ENCODE data around the gene SUSD2. TPM values are rescaled to one million over a fixed set of nuclear protein-coding genes. Genes with fewer than 3 reads are reported as not detected.
"Not testable (repeated sequence)": the region's sequence is repeated elsewhere in the genome, so short reads cannot be mapped to it uniquely, and the experiment has no call there.

The SUSD2 gene, protein sequence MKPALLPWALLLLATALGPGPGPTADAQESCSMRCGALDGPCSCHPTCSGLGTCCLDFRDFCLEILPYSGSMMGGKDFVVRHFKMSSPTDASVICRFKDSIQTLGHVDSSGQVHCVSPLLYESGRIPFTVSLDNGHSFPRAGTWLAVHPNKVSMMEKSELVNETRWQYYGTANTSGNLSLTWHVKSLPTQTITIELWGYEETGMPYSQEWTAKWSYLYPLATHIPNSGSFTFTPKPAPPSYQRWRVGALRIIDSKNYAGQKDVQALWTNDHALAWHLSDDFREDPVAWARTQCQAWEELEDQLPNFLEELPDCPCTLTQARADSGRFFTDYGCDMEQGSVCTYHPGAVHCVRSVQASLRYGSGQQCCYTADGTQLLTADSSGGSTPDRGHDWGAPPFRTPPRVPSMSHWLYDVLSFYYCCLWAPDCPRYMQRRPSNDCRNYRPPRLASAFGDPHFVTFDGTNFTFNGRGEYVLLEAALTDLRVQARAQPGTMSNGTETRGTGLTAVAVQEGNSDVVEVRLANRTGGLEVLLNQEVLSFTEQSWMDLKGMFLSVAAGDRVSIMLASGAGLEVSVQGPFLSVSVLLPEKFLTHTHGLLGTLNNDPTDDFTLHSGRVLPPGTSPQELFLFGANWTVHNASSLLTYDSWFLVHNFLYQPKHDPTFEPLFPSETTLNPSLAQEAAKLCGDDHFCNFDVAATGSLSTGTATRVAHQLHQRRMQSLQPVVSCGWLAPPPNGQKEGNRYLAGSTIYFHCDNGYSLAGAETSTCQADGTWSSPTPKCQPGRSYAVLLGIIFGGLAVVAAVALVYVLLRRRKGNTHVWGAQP
- 5.9 TPM for total RNA-seq
- long read RNA-seq, partial matches to known transcripts: 4 of 4 reads
- long read RNA-seq, other reads (novel, unspliced or antisense): 0 of 4 reads

DNA sequence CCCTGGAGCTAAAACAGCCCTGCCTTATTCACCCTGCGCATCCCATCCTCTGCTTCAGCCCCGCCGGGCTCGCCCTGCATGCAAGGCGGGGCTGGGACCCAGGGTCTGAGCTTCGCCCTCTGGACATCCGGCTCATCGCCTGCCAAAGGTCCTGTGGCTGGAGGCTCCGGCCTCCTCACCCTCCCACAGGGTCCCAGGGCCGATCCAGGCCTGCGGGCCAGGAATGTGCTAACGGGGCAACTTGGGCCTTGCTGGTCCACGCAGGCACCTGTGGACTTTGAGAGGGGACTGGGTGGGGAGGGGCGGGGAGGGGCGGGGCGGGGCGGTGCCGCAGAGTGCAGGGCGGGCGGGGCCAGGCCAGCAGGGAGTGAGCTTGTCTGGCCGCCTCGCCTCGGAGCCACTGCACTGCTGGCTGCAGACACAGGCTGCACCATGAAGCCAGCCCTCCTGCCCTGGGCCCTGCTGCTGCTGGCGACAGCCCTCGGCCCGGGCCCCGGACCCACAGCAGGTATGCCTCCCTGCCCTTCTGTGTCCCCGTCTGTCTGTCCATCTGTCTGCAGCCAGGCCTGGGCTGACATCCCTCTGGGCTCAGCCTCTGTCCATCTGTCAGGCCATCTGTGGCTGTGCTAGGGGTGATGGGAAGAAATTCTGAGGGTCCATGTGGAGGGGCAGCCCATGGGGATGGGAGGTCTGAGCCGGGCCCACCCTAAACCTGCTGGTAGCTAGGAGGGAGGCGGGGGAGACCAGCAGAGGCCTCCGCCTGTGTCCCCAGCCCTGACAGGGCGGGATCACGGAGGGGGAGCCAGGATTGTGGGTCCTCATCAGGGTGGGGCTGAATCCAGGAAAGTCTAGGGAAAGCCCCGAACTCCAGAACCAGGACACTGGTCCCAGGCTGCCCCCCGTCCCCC lies at the start of gene SUSD2:
SUSD2 (plus strand) TSS at position 400 of the 908 bp plus-strand sequence; CDS start at position 433, 33 bp downstream.
- no peak for DNase-seq (ENCODE audit: low spot score)

DNA sequence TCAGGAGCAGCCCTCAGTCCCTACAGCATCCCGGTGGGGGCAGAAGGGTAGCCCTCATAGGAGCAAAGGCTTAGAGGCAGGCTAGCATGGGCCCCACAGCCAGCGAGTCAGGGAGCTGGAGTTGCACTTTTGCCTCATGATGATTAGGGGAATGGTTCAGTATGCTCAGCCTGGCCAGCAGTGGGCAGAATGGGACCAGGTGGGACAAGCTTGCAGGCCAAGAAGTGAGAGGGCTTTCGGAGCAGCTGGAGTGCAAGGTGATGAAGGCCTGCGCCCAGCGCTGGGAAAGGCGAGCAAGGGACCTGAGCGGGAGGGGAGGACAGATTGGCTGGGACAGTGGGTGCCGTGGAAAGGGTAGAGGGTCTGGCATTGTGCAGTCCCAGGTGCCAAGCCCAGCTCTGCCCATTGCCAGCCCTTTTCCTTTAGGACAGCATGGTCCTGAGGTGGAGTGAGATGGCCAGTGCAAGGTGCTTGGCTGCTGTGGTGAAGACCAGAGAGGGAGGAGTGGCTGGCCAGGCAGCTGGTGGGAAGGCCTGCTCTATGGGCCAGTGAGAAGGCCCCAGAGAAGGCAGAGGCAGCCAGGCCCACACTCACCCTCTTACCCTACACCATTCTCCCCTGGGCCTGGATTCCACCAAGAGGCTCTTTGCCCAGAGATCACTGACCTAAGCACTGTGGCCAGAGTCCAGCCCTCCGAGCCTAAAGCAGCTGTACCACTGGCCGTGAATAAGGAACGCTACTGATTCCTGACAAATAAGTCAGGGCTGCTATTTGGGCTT lies 47.9 kb upstream of the SUSD2 start:
- DNase-seq (ENCODE audit: low spot score): no peak

DNA sequence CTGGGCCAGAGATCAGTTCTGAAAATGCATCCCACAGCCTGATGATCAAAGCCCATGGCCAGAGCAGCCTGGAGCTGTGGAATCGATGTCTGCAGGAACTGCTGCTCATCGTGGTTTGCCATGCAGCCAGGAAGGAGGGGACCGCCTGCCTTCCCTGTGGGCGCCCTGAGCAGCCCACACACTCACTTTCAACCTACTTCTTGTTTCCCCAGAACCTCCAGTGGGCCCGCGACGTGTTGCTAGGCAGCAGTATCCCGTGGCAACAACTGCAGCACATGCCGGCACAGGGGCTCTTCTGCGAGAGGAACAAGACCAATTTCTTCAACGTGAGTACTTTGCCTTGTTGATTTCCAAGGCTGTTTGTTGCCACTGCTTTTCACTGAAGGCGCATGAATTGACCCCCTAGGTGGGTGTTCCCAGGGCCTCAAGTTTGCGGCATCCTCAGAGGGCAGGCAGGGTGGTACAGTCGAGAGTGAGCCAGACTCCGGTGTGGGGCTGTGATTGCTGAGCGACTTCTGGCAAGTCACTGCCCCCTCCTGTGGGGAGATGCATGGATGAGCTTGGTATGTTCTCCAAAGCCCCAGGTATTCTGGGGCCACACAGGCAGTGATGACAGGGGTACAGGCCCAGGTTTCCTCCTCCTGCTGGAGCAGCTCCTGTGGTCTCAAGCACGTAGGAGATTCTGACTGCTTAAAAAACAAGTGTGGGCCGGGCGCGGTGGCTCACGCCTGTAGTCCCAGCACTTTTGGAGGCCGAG lies 47.0 kb upstream of the SUSD2 start:
- no peak for DNase-seq (ENCODE audit: low spot score)

DNA sequence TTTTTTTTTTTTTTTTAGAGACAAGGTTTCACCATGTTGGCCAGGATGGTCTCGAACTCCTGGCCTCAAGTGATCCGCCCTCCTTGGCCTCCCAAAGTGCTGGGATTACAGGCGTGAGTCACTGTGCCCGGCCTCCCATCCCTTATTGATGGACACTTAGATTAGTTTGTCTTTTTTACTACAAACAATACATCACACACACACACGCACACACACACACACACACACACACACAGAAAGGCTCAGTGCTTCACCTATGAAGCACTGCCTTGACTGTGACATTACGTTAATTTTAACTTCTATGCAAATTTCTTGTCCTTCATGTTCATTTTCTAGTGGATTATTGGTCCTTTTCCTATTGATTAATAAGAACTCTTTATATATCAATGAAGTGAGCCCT lies 44.8 kb upstream of the SUSD2 start:
- not testable (repeated sequence) for DNase-seq (ENCODE audit: low spot score)

DNA sequence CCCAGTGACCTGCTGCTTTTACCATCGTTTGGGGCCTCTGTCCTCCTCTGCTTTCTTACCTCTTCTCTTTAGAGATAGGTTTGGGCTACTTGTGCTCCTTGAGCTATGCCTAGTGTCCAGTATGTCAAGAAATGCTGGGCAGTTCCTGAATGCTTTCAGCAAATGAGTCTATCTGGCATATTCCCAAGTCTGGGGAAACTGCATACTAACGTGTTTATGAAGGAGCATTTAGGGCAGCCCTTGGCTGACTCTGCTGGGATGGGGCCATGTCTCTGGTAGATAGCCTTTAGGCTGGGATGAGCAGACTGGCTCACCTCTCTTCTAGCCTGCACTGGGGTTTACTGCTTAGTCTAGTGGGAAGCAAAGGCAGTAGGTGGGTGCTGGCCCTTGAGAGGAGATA lies 43.7 kb upstream of the SUSD2 start:
- no peak for DNase-seq (ENCODE audit: low spot score)

DNA sequence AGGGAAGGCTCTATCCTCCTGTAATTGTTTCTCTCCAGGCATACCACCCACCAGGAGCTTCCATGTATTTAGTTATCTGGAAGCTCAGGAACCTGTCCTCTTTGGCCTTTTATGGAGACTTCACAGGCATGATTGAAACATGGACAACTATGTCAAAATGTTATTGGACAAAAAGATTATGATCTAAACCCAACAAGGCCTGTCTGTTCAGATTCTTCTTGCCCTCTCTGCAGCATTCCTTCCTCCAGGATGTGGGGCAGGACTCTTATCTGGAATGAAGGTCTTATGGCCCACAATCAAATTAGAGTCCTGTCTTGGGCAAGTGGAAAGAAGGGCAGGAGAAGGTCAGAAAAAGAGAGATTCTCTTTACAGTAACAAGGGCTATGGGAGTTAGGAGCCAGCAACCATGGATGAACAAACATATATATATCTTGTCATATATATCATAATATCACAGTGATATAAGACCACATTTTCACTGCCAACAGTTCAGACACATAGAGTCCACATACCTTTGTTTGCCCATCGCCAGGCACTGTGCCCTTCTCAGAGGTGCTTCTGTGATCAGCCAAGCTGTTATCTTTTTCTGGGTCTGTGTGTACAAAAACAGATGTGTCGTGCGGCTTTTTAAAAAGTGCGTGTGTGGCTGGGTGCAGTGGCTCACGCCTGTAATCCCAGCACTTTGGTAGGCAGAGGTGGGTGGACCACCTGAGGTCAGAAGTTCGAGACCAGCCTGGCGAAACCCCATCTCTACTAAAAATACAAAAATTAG lies 42.5 kb upstream of the SUSD2 start:
- DNase-seq (ENCODE audit: low spot score): no peak

DNA sequence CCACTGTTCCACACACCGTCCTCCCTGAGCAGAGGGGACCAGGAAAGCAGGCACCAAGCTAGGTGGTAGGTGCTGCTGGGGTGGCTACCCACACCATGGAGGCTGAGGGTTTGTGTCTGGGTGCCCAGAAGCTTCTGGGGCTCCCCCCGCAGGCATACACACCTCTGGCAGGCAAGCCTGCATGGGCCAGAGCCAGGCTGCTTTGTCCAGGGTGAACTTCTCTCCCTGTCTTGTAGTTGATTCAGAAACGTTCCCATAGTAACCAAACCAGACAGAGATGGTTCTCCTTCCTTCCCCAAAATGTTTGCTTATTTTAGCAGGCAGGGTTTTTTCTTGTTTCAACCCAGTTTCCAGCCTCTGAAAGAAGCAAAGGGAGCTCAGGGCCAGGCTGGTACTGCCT lies 40.9 kb upstream of the SUSD2 start:
- no peak for DNase-seq (ENCODE audit: low spot score)

DNA sequence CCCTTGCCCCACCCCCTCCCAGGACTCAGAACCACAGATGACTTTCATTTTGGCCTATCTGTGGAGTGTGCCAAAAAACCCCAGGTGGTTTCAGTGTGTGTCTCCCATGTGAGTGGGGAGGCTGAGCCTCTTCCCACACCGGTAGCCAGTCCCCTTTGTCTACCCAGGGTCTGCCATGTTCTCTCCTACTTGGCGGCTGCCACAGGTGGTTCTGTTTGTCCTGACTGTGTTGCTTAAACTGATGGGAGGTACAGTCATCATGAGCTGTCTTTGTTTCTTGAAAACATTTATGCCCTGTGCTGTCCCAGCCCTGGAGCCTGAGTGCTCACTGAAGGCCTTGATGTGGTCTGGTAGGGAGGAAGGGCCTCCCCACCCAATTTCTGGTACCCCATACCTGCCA lies 39.7 kb upstream of the SUSD2 start:
- DNase-seq (ENCODE audit: low spot score): no peak

DNA sequence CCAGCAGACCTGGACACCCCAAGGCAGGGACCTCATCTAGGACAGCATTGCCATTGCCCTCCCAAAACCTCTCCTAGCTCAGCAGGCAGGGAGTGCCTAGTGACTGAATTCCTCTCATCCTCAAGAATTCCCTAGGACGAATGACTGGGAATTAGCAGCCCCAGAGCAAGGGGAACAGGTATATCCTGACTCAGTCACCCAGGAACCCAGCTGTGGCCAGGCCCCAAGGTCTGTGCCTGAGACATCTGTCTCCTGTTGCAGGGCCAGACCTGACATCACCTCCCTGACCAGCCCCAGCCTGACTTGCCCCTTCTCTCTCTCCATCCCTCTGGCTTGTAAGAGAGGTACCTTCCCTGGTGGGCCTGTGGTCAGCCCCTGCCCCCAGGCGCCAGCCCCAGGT lies 39.0 kb upstream of the SUSD2 start:
- DNase-seq (ENCODE audit: low spot score): no peak

DNA sequence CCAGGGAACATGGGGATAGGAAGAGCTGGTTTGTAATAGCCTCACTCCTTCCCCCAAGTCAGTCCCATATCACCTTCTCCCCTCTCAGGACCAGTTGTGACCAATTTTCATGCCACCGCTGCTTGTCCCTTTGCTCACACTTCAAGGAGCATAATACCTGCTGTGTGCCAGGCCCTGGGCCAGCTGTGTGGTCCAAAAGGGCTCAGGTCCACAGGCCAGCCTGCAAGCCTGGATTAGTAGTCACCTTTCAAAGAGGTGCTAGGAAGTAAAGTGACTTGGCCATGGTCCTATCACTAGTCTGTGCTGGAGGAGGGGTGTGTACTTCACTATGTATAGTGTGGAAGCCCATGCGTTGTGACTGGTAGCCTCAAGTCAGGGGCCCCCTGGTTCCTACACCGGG lies 38.5 kb upstream of the SUSD2 start:
- DNase-seq (ENCODE audit: low spot score): no peak

DNA sequence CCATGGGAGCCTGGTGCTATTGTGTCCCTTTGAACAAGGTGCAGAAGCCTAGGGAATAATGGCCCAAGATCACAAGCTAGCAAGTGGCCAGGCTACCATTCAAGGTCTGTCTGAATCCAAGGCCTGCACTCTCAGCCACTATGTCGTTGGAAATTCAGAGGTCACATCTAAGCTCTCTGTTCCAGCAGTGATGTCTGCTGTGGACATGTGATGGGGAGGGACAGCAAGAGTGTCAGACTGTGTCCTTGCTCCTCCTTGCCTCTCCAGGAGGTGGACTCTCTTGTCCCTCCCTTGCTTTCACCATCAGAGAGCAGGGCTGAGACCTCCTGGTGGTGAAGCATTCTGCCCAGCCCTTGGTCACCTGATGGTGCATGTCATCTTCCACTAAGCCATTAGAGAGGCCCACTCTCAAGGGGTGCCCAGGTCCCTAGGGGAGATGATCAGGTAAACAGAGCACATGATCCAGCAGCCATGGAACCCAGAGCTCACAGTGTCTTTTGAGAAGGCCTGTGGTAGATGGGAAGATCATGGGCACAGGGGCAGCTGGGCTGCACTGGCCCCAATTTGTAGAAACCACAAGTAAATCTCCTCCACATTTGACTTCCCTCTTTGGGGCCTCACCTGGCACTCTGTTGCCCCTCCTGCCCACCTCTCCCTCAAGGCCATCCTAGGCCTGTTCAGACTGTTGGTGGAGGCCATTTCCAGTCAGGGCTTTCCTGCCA lies 37.1 kb upstream of the SUSD2 start:
- DNase-seq (ENCODE audit: low spot score): no peak

DNA sequence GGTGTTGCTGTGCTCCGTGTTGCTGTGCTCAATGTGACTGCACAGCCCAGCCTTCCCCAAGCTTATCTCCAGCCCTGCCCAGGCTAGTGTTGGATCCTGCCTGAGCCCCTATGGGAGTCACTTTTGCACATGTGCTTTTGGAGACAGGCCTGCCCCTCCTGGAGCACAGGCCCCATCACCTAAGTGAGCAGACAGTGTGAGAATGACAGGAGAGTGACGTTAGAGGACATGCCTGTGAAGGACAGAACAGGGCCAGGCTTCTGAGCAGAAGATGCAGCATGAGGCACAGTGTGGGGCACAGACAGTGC lies 36.6 kb upstream of the SUSD2 start:
- DNase-seq (ENCODE audit: low spot score): no peak

DNA sequence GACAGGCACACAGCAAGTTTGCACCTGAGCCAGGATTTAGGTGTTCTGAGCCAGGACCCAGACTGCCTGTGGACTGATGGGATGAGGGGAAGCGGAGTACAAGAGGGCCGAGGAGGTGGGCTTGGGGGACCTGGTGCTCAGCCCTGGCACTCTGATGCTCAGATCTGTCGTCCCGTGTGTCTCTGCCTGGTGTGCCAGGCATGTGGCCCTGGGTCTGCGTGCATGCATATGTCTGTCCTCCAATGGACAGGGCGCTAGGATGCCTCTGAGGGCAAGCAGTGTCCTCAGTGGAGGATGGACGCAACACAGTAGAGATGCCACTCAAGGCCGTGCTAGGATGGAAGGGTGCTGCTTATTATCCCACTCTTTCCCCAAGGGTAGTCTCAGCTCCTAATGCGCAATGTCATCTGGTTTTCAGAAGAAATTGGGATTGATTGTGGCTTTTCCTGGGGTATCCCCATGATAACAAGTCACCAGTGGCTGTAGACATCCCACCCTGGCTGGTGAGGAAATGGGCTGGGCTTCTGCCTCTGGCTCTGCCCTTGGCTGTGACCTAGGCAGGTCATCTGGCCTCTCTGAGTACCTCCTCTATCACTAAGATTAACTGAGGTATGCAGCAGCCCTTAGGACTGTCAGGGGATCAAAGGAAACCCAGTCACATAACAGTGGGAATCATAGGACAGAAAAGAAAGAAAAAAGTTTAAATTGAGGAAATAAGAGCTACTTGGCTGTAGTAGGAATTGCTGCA lies 35.7 kb upstream of the SUSD2 start:
- DNase-seq (ENCODE audit: low spot score): no peak

DNA sequence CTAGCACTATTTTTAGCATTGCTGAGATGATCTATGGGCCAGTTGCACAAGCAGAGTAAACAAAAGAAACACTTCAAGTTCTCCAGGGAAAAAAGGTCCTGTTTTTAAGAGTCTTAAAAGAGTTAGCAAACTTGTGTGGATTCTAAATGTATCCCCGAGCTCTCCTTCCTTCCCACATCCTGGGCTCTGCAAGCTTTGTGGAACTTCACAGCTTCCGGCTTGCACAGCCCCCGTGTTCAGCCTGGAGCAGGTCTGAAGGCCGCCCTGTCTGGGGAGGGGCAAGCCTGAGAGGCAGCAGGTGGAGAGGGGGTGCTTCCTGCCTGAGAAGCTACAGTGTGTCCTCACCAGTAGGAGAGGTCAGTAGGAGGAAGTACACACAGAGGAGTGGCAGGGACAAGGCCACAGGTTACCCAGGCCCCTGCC lies 35.1 kb upstream of the SUSD2 start:
- DNase-seq (ENCODE audit: low spot score): no peak

DNA sequence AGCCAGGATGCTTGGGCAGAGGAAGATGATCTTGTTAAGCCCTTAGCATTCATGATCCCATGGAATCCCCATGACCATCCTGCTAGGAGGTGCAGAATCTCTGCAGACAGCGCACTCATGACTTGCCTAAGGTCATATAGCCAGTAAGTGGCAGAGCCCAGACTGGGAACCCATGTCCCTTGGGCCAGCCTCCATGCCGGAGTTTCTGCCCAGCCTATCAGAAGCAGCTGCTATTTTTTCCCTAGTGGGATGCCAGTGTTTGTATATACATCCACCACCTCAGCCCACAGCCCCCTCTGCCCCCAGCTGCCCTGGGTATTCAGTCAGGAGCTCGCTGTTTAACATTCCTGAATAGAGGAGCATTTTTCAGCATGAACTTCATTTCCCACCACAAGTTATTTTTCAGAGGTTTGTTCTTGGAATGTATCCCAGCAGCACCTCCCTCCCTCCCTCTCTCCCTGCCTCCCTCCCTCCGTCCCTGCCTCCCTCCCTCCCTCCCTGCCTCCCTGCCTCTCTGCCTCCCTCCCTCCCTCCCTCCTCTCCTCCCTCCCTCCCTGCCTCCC lies 34.4 kb upstream of the SUSD2 start:
- no peak for DNase-seq (ENCODE audit: low spot score)

DNA sequence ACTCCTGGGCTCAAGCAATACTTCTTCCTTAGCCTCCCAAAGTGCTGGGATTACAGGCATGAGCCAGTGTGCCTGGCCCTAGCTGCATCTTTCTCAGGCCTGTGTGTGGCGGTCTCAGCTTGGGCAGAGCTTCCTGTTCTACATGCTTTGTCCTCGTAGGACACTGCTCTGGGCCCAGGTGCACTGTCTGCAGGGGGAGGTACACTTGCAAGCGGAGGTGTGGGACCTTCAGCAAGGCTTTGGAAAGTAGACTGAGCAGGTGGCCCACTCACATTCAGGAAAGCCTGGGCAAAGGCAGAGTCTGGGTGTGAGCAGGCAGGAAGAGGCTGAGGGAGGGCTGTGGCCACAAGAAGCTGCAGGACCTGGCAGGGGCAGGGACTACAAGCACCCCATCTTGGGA lies 33.6 kb upstream of the SUSD2 start:
- DNase-seq (ENCODE audit: low spot score): no peak
